Measurements from ENCODE around the gene TBL1X.

Gene TBL1X

DNA sequence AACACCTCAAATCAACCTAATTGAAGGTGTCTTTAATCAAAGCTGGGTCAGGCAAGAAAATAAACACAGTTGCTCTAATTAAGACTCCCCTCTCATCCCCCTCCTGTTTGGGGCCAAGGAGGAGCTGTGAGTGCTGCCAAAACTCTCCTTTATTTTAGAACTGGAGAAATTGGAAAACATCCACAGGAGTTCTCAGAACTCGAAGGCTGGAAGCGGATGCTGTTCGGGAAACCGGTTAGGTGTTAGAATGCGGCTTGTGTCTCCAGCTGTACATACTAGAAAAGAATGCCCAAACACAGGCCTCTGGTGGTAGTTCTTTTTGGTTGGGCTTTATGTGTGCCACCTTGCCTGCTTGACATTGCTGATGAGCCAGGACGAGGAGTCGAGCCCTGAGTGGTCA, 182.6 kb downstream of the TBL1X start:
- Histone ChIP-seq H3K4me3 (no peak overlapping the region), H3K27ac (no peak overlapping the region)

DNA sequence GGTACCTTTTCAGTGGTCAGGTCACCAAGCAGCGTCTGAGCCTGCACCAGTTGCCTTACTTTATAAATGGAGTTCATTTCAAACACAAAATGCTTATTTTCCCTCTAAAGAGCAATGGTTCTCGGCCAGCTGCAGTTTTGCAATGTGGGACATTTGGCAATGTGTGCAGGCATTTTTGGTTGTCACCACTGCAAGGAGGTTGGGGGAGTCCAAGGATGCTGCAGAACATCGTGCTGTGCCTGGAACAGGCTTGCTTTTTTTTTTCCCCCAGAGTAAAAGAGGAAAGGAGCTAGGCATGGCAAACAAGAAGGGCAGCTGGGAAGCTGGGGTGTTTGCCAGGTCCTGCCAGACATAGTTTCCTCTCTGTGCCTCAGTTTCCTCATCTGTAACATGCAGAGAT, 185.2 kb downstream of the TBL1X start:
- no peak overlapping the region for H3K4me3 ChIP-seq

DNA sequence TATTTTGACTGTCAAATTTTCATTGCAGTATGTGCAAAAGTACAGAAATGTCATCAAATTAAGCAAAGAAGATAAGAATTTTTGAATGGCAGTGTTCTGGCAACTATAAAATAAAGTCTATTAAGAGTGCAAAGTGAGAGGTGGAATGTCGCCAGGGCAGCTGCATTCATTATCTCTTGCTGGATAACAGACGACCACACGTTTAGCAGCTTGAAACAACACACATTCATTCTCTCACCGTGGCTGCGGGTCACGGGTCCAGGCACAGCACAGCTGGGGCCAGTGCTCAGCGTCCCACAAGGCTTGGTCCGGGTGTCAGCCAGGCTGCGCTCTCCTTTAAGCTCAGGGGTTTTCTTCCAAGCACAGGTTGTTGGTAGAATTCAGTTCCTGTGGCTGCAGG, 186.9 kb downstream of the TBL1X start:
- H3K27ac ChIP-seq: no peak overlapping the region
- H3K4me3 ChIP-seq: no peak overlapping the region

More for the DNA sequence above, 185.2 kb downstream of the TBL1X start:
- H3K27ac ChIP-seq: no peak overlapping the region

DNA sequence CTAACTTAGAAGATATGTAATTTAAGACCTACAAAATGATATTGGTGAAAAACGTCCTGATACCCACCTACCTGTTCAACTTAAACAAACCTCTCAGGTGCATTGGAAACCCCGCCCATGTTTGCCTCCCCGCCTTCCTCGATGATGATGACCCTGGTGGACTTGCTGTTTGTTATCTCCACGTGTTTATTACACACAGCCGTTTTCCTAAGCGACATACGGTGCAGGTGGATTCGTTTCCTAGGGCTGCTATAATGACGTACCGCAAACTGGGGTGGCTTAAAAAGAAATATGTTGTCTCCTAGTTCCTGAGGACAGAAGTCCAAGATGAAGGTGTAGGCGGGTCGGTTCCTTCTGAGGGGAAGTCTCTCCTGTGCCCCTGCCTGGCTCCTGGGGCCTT, 190.1 kb downstream of the TBL1X start:
- no peak overlapping the region for H3K27ac ChIP-seq
- no peak overlapping the region for H3K4me3 ChIP-seq

DNA sequence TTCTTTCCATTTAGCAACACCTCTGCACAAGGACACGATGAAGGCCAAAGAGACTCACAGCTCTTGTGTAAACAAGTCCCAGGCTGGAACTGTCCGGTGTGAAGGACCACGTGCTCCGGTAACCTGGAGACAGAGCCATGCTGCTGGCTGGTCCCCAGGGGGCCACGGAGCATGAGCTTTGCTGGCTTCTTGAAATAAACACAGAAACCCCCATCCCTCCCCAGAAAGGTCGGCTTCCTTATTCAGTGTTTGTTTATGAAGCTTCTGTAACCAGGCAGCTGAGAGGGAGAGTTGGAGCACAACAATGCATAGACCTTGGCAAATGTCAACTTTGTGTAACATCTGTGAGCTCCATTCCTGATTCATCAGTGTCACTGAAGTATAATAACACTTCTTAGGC, 191.4 kb downstream of the TBL1X start:
- Histone ChIP-seq H3K4me3 (no peak overlapping the region), H3K27ac (no peak overlapping the region)

DNA sequence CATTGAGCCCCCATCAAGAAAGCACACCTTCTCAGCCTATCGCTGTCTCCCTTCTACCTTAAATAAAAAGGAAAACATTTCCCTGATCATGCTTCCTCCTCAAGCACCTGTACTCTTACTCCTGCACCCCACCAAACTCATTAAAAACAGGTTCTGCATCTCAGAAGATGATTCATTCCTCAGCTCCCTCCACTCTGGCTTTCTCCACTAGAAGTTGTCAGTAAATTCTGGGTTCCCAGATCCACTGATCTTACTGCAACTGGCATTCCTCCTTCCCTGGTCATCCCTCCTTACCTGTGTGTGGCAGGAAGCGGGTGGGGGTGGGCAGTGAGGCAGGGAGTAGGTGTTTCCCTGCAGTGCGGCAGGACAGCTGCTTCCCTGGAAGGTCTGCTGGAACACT, 192.0 kb downstream of the TBL1X start:
- H3K27ac ChIP-seq: no peak overlapping the region
- no peak overlapping the region for H3K4me3 ChIP-seq

DNA sequence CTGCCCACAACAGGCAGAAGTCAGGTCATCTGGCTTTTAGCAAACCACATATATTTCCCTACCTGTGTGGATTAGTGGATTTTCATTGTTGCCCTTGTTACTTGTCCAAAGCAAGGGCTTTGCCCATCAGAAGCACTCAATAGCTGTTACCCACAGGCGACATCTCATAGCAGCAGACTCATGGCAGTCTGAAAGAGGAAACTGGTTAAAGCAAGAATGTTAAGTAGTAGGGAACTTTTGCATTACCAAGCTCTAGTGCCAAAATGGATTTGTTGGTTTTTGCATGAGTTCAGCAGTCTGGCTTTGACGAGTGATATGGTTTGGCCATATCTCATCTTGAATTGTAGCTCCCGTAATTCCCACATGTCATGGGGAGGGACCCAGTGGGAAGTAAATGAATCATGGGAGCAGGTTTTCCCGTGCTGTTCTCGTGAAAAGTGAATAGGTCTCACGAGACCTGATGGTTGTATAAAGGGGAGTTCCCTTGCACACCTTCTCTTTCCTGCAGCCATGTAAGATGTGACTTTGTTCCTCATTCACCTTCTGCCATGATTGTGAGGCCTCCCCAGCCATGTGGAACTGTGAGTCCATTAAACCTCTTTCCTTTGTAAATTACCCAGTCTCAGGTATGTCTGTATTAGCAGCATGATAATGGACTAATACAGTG, 192.9 kb downstream of the TBL1X start:
- H3K4me3 ChIP-seq: no peak overlapping the region

DNA sequence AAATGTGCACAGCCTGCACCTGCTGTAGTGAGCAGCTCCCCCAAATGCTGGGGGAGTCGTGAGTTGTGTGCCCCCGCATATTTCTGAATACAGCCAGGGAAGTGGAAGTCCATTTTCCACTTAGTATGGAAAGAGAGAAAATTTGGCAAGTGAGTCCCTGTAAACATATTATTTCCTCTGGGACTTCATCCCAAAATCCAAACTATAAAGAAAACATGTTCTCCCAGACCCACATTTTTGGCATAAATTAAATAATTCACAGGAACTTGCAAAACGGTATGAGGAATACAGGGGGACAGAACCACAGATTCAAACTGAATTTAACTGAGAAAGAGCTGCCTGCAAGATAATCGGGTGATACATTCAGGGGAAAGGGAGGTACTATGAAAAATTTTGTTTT, 193.6 kb downstream of the TBL1X start:
- no peak overlapping the region for H3K4me3 ChIP-seq

More for the DNA sequence above, 192.9 kb downstream of the TBL1X start:
- no peak overlapping the region for H3K27ac ChIP-seq

DNA sequence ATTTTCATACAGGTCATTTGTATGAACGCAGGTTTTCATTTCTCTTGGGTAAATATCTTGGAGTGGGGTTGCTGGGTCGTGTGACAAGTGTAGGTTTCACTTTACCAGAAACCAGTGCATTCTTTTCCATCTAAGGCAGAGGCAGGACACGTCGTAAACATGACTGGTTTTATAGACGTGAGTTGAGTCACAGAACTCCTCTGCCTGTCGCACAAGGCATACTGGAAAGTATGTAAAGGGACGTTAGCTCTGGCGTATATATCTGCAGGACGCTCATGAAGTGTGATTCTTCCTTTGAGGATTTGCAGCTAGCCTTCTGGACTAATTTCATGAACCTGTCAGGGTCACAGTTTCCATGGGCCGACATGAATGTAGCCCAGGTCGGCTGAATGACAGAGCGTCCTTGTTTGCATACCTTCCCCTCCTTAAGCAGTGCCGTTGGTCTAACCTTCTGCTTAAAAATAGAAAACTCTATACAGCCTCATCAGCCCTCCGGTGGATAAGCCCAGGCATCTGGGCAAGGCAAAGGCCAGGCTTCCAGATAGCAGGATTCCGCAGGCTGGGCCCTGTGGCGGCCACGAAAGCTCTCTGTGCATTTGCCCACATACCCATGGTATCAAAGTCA, 194.8 kb downstream of the TBL1X start:
- Histone ChIP-seq H3K27ac (no peak overlapping the region), H3K4me3 (no peak overlapping the region)

More for the DNA sequence above, 193.6 kb downstream of the TBL1X start:
- H3K27ac ChIP-seq: no peak overlapping the region

DNA sequence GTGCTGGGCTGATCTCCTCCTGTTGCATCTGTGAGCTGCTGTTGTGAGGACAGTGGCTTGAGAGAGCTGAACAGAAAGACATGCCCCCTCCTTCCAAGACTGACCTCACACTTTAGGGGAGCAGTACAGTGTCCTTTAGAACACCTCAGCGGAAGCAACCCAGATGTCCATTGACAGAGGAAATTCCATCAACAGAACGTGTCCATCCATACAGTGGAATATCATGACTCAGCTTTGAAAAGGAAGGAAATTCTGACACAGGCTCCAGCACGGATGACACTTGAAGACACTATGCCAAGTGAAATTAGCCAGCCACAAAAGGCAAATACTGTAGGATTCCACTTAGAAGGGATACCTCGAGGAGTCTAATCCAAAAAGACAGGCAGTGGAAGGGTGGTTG, 197.3 kb downstream of the TBL1X start:
- H3K4me3 ChIP-seq: no peak overlapping the region

DNA sequence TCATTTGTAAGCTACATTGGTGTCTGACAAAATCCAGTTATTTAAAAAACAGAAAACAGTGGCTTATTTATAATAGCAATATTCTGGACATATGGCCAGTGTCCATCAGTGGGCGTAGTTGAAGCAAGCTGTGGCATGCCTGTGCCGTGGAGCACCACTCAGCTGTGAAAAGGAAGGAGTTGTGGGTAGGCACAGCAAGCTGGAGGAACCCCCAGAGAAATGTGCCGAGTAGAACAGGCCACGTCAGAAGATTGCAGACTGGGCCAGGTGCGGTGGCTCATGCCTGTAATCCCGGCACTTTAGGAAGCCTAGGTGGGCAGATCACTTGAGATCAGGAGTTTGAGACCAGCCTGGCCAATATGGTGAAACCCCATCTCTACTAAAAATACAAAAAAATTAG, 198.4 kb downstream of the TBL1X start:
- no peak overlapping the region for H3K4me3 ChIP-seq
- H3K27ac ChIP-seq: no peak overlapping the region

More for the DNA sequence above, 197.3 kb downstream of the TBL1X start:
- no peak overlapping the region for H3K27ac ChIP-seq

DNA sequence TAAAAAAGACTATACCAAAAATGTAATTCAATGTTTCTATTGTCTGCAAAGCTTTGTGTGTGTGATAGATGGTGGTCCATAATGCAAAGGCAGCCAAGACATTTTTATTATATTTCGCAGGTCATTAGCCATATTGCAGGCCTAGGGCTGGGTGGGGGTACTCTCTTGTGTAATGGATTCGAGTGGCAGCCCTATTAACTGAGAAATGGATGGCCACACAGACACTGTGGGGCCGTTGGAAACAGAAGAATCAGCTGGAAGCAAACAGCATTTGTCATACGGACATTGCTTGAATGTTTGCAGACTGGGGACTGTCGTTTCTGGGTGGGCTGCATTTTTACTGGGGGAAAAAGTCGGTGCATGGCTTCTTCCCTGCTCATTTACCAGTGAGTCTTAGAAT, 199.4 kb downstream of the TBL1X start:
- no peak overlapping the region for H3K27ac ChIP-seq
- H3K4me3 ChIP-seq: no peak overlapping the region

DNA sequence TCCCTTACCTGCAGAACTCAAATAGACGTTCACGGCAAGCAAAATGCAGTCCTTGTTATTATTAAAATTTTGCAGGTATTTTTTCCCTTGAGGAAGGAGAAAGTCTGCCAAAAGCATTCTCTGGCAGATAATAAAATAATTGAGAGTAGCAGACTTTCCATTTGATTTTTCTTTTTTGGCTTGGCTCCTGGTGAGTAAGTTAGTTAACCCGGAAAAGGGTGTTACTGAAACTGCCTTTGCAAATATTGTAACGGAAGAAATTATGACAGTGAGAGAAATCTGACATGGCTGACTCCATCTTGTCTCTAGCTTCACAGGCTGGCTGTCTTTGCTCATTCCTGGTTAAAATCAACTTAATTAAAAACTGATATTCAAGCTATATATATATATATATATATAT, 200.3 kb downstream of the TBL1X start:
- no peak overlapping the region for H3K4me3 ChIP-seq
- H3K27ac ChIP-seq: no peak overlapping the region

DNA sequence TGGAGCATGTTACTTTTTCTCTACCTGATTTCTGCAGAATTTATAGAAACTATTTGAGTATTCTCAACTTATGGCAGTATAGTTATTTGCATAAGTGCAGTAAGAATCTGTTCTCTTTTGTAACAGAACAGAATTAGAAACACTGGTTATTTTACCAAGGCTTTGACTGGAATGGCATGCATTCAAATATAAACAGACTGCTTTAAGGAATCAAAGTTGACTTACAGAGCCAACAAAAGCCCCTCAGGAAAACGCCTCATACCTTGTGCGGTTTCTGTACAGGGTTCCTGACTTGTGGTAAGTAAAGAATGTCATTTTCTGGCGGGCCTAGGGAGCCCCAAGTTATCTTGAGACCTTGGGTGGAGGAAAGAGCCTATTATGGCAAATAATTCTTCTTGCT, 203.7 kb downstream of the TBL1X start:
- Histone ChIP-seq H3K27ac (no peak overlapping the region), H3K4me3 (no peak overlapping the region)

DNA sequence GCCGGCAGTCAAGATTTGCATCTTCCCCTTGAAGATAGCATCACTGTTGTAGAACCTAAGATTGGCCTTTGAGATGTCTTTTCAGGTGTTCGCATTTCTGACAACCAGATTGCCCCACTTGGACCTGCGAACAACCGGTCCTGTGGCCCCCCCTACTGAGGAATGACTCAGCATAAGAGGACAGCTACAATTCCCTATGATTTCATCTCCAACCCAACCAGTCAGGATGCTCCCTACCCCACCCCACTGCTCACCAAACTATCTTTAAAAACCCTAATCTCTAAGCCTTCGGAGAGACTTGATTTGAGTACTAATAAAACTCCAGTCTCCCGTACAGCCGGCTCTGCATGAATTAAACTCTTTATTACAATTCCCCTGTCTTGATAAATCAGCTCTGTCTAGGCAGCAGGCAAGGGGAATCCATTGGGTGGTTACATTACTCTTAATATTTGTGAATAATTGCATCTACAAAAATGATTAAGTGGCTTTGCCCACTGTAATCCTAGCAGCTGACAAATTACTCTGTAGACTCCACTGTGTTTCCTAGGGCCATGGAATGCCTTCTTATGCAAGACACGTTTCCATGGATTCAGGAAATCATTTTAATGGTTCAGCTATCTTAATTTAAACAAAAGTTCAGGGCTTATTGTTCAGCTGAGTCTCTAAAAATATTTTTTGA, 205.4 kb downstream of the TBL1X start:
- H3K4me3 ChIP-seq: no peak overlapping the region
- no peak overlapping the region for H3K27ac ChIP-seq

DNA sequence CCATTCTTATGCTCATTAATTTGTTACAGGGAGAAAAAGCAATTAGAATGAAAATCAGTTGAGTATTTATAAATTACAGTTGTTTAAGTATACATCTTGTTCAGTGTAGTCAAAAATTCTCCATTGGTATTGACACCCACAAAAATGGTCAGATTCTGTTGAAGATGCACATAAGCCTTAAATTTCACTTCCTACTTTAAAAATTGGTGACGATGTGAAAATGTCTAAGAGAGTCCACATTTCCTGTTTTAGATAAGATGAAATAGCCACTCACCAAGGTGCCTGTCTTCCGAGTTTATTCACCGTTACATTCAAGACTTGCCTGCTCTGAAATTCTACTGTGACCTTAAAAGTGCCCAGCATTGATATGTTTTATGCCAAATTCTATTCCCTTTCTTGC, 207.1 kb downstream of the TBL1X start:
- no peak overlapping the region for H3K27ac ChIP-seq
- H3K4me3 ChIP-seq: no peak overlapping the region

DNA sequence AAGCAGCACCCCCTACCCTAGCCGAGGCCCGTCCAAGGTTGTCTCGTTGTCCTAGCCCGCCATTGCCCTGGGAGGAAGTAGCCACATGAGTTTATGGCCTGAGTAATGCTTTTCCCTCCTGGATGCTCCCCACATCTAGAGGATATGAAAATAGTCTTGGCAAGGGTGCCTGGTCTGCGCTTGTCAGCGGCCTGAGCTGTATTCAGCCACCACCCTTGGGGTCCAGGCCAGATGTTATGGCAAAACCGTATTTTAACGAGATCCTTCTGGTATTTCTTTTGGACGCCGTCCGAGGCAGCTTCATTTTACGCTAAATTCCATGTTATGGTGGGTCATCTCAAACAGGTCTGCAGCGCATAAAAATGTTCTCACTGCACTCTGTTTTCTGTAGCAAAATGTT, 211.4 kb downstream of the TBL1X start:
- H3K27ac ChIP-seq: no peak overlapping the region
- no peak overlapping the region for H3K4me3 ChIP-seq

DNA sequence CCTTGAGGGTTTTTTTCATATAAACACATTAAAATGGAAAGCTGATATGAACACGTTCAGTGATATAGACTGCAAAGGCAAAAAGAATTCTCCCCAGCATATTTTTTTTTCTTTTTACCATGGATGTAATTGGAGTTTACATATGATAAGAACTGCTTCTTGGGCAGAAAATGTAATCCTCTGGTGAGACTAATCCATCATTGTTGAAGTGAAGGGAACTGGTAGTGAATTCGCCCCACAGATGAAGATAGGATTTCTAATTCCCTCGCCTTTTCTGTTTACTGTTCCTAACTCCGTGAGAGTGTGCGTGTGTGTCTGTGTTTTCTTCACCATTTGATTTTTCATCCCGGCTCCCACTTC, 211.9 kb downstream of the TBL1X start:
- Histone ChIP-seq H3K27ac (peak overlapping the region in 2 of 21 experiments; percentile 10 to 33), H3K4me3 (no peak overlapping the region)

DNA sequence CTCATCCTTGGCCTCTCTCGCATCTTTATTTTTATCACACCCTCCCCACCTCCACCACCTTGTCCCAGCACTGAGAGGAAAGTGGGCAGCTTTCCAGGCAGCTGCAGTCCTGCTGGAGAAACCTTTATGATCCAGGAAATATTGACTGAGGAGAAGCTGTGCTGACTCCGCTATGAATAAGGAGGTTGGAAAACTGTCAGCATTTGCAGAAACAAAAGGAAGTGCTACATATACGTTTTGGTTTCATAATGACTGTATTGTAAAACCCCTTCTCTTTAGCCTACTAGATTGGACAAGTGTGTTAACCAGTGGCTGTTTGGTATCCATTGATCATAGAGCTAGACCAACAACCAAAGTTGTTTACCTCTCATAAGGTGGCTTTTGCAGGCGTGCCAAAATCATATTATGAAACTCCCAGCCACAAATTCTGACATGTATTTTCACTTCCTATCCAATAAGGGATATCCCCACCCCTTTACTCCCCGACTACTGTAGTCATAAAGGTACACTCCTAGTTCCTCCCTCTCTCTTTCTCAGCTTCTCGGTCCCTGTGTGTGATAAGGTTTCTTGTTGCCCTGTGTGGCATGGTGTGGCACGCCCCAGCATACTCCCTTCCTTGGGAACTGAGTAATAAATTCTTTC, 212.4 kb downstream of the TBL1X start:
- H3K27ac ChIP-seq: peak overlapping the region in 3 of 21 experiments; percentile 9 to 33 (median 10)
- H3K4me3 ChIP-seq: no peak overlapping the region

DNA sequence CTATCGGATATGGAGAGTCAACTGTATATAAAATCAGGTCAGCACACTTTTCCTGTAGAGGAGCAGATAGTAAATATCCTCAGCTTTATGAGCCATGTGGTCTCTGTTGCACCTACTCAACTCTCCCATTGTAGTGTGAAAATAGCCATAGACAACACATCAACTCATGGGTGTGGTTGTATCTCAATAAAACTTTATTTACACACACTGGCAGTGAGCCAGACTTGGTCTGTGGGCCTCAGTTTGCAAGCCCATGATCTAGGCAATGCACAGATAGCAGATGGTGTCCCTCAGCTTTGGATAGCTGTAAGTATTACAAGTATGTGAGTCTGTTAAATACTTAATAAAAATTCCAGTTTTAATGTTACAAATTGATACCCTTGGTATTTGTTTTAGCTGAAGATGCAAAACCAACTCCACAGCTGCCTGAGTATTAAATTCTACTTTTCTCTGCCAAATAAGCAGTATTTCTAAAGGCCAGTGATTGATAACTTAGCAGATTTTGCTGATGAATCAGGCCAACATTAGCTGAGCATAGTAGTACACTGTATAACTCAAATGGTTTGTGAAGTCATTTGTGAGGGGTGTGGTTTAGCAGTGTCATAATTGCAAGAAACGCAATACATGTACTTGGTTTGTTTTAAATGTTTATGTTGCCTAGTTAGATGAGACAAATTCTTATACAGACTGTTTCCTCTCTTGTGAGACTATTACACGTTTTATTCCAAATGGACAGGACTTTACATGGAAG, 213.5 kb downstream of the TBL1X start:
- H3K4me3 ChIP-seq: no peak overlapping the region
- no peak overlapping the region for H3K27ac ChIP-seq
